SU-DHL-6 (cell line): ENCODE data around the gene PLXNC1.

Experiments
- H2AFZ ChIP-seq: fragments of 200-600 bp; sonication (generic); 2 replicates; pipeline ENCODE4 v1.6.1; 2014; ENCODE audit warnings: low read depth, mild to moderate bottlenecking, moderate library complexity, mixed read lengths, antibody characterized with exemption, low read length; ENCODE audit not compliant: severe bottlenecking
- H3F3A ChIP-seq: fragments of 200-600 bp; shearing (Covaris generic); 2 replicates; pipeline ENCODE4 v1.6.0; 2016; ENCODE audit warnings: antibody characterized with exemption, mild to moderate bottlenecking; ENCODE audit not compliant: insufficient read depth
- H3K27ac ChIP-seq: fragments of 200-600 bp; sonication (generic); 2 replicates; pipeline ENCODE4 v1.5.1; 2016; ENCODE audit warnings: low read depth, mild to moderate bottlenecking, low read length, moderate library complexity, mixed read lengths
- H3K27me3 ChIP-seq: fragments of 200-600 bp; sonication (generic), shearing (Covaris generic); 2 replicates; pipeline ENCODE4 v1.6.0; 2014; ENCODE audit warnings: mild to moderate bottlenecking, low read length
- H3K36me3 ChIP-seq: fragments of 200-600 bp; sonication (generic); 2 replicates; pipeline ENCODE4 v1.6.1; 2014; ENCODE audit warnings: mild to moderate bottlenecking, low read length, mixed read lengths
- H3K4me2 ChIP-seq: fragments of 300-600, 200-600 bp; shearing (Covaris generic), sonication (generic); 2 replicates; pipeline ENCODE4 v1.6.0; 2014; ENCODE audit warnings: low read length, low read depth, mild to moderate bottlenecking; ENCODE audit not compliant: poor library complexity, severe bottlenecking
- H3K4me3 ChIP-seq: fragments of 200-600 bp; sonication (generic); 2 replicates; pipeline ENCODE4 v1.5.1; 2014; ENCODE audit warnings: antibody characterized with exemption, low read length, mild to moderate bottlenecking, mixed read lengths; ENCODE audit not compliant: insufficient read depth, poor library complexity, severe bottlenecking
- H3K79me2 ChIP-seq: fragments of 200-600 bp; sonication (generic); 2 replicates; pipeline ENCODE4 v1.6.1; 2014; ENCODE audit warnings: mild to moderate bottlenecking, low read length, moderate library complexity; ENCODE audit not compliant: insufficient read depth
- H3K9ac ChIP-seq: fragments of 200-600 bp; sonication (generic); 2 replicates; pipeline ENCODE4 v1.7.0; 2014; ENCODE audit warnings: mild to moderate bottlenecking, low read length
- H3K9me2 ChIP-seq: fragments of 200-600 bp; sonication (generic); replicated peaks from 2 replicates; pipeline ENCODE4 v1.6.1; 2014; ENCODE audit warnings: low read length; ENCODE audit not compliant: insufficient read depth
- H3K9me3 ChIP-seq: fragments of 200-600 bp; sonication (generic); 2 replicates; pipeline ENCODE4 v1.6.1; 2014; ENCODE audit warnings: low read length, mixed read lengths; ENCODE audit not compliant: insufficient read depth
- H4K20me1 ChIP-seq: fragments of 200-600 bp; sonication (generic); 2 replicates; pipeline ENCODE4 v1.6.1; 2014; ENCODE audit warnings: low read depth, mild to moderate bottlenecking, antibody characterized with exemption, low read length, moderate library complexity, mixed read lengths
- CTCF ChIP-seq: fragments of 200-600 bp; sonication (generic); IDR thresholded peaks from one replicate; pipeline ENCODE4 v1.5.1; 2017; ENCODE audit warnings: antibody characterized with exemption, mild to moderate bottlenecking, low read length, moderate library complexity; ENCODE audit not compliant: insufficient read depth, poor library complexity, severe bottlenecking
- EZH2phosphoT487 ChIP-seq: fragments of 200-600 bp; sonication (generic), shearing (Covaris generic); conservative IDR thresholded peaks from 2 replicates; pipeline ENCODE4 v1.6.1; 2018; ENCODE audit warnings: mild to moderate bottlenecking, antibody characterized with exemption, low read length, moderate library complexity, mixed read lengths

The PLXNC1 gene

DNA sequence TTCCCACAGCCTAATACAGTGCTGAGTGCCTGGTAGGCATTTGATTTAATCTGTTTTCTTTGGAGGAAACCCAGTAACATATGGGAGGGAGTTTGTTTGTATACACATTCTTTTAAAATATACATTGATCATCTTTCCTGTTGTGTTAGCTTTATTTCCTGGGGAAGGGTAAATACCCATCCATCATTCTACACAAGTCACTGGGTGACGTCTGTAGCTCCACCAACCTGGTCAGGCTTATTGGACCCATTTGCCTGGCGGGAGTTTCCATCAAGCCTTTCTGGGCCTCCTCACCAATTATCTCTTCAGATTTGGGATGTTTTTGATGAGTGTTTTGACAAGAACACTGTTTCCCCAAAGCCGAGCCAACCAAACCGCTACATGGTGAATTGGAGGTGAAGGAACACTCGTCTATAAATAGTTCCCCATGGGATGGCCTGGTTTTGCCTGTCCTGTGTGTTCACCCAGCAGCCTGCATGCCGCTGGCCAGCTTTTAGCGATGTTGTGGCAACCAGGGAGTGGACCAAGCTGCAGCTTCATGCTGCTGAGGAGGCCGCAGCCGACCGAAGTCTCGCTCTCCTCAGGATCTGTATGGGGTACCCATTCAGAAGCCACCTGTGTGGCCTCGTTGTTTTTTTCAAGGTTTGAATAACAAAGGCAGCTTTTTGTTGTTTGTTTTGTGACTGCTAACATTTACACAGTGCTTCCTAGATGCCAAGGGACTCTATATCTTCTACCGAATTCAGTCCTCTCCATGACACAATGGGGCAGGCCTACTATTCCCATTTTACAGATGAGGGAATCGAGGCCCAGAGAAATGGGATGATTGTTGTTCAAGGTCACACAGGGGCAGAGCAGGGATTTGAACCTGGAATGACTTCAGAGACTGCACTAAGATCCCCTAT is 22.6 kb downstream of the PLXNC1 start:
- Histone ChIP-seq H3K9me2 (no peaks in the 10 kb centered on the region), H3F3A (no peaks in the 10 kb centered on the region), H2AFZ (no peak overlapping the region), H3K4me2 (no peak overlapping the region), H3K36me3 (no peaks in the 10 kb centered on the region), H4K20me1 (no peaks in the 10 kb centered on the region), H3K4me3 (no peak overlapping the region), H3K27me3 (no peaks in the 10 kb centered on the region), H3K9me3 (no peaks in the 10 kb centered on the region), H3K9ac (no peak overlapping the region), H3K27ac (no peak overlapping the region), H3K79me2 (no peaks in the 10 kb centered on the region)
- no peak for TF ChIP-seq CTCF
- TF ChIP-seq EZH2phosphoT487: no peak

DNA sequence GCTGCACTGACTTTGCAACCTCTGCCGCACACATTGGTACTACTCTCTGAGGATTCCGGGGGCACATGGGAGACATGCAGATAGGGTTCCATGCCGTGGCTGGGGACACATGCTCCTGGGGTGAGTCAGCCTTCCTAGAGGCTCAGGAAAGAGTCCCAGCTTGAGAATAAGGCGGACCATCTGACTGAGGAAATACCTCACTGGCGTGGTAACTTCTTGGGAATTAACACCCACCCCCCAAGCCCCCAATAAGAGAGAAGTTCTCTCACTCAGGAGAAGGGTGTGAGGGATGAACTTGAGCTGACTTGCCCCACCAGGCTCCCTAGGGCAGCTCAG is 23.2 kb downstream of the PLXNC1 start:
- TF ChIP-seq EZH2phosphoT487: no peak
- no peak for TF ChIP-seq CTCF
- Histone ChIP-seq H4K20me1 (no peaks in the 10 kb centered on the region), H3F3A (no peaks in the 10 kb centered on the region), H3K27ac (no peak overlapping the region), H3K9me2 (no peaks in the 10 kb centered on the region), H3K4me2 (no peak overlapping the region), H3K4me3 (no peak overlapping the region), H3K79me2 (no peaks in the 10 kb centered on the region), H3K27me3 (no peaks in the 10 kb centered on the region), H3K9ac (no peak overlapping the region), H2AFZ (no peak overlapping the region), H3K36me3 (no peaks in the 10 kb centered on the region), H3K9me3 (no peaks in the 10 kb centered on the region)

DNA sequence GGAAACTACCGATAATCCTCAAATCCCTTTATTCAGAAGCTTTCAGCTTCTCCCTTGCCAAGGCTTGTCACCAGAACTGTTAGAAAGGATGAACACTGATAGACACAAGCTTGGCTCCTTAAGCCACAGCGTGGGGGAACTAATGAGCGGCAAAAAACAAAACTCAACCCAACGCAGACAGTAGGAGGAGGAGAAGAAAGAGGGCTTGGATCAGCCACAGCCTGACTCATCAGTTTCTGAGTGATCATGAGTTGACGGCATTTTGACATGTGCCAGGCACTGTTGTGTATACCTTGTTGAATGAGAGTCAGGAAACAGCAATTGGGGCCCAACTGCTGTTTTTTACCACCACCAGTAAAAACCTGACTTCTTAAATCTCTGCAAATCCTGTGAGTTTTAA is 23.7 kb downstream of the PLXNC1 start:
- TF ChIP-seq CTCF: no peak
- TF ChIP-seq EZH2phosphoT487: no peak
- H3K27me3 ChIP-seq: no peaks in the 10 kb centered on the region
- no peak overlapping the region for H2AFZ ChIP-seq
- H3K9ac ChIP-seq: no peak overlapping the region
- H3K27ac ChIP-seq: no peak overlapping the region; the same call in 1 of the 2 replicates
- H3K36me3 ChIP-seq: no peaks in the 10 kb centered on the region
- H3K9me2 ChIP-seq: no peaks in the 10 kb centered on the region
- no peaks in the 10 kb centered on the region for H4K20me1 ChIP-seq
- no peak overlapping the region for H3K4me2 ChIP-seq
- no peaks in the 10 kb centered on the region for H3K9me3 ChIP-seq
- no peaks in the 10 kb centered on the region for H3K79me2 ChIP-seq
- no peak overlapping the region for H3K4me3 ChIP-seq
- H3F3A ChIP-seq: no peaks in the 10 kb centered on the region
